ENCODE data around the gene SPAG9.
A peak's percentile ranks its signal among the peaks of the same experiment; 100 is the strongest.

The SPAG9 gene

DNA sequence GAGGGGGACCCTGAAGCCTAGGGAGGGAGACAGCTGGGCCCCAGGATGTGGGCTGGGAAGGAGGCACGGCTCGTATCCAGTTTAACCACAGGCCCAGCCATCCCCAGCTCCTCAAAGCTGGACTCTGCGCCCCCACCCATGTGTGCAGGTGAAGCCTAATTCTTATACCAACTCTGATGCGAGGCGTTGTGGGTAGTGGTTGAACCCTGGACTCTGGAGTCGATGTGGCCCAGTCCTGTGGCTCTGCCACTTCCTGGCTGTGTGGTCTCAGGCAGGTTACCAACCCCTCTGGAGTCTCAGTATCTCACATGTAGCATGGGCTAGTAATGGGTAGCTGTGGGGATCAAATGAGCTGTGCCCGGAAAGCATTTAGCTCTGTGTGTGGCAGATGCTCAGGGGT, 194.1 kb downstream of the SPAG9 start:
- Mint-ChIP-seq H3K27me3 (ENCODE audit: low read depth) (peaks cover 12% of the 10 kb centered on the region), H3K36me3 (ENCODE audit: low read depth) (no peaks in the 10 kb centered on the region), H3K4me3 (no peak overlapping the region), H3K9me3 (no peaks in the 10 kb centered on the region), H3K27ac (no peak overlapping the region), H3K4me1 (peaks cover 52% of the 10 kb centered on the region)
- TF ChIP-seq, protein P1, sequence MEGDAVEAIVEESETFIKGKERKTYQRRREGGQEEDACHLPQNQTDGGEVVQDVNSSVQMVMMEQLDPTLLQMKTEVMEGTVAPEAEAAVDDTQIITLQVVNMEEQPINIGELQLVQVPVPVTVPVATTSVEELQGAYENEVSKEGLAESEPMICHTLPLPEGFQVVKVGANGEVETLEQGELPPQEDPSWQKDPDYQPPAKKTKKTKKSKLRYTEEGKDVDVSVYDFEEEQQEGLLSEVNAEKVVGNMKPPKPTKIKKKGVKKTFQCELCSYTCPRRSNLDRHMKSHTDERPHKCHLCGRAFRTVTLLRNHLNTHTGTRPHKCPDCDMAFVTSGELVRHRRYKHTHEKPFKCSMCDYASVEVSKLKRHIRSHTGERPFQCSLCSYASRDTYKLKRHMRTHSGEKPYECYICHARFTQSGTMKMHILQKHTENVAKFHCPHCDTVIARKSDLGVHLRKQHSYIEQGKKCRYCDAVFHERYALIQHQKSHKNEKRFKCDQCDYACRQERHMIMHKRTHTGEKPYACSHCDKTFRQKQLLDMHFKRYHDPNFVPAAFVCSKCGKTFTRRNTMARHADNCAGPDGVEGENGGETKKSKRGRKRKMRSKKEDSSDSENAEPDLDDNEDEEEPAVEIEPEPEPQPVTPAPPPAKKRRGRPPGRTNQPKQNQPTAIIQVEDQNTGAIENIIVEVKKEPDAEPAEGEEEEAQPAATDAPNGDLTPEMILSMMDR (IDR thresholded peaks at IDR 0.05; ENCODE audit: unreplicated experiment in 3 of 3), result no peak

DNA sequence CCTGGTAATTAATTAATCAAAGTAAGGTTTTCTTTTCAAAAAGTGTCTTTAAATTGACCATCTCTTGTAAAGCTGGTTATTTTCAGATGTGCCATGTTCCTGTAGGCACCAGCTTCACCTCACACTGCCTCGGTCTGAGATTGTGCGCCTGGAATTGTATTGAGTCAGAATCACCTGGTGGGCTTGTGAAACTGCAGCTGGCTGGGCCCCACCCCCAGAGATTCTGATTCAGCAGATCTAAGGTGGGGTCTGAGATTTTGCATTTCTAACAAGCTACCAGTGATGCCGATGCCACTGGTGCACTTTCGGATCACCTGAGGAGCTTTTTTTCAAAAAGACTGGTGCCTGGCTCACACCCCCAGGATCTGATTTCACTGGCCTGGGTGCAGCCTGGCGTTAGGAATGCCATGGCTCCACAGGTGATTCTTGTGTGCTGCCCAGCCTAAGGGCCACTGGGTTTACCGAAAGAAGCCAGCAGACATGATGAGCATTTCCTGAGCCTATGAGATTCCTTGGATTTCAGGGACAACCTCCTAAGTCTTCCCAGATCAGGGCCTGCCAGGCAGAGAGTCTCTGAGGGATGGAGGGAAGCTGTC, 195.3 kb downstream of the SPAG9 start:
- H3K27me3 Mint-ChIP-seq (ENCODE audit: low read depth), result peaks cover 16% of the 10 kb centered on the region
- H3K4me3 Mint-ChIP-seq, result no peak overlapping the region
- peaks cover 49% of the 10 kb centered on the region for H3K4me1 Mint-ChIP-seq
- H3K9me3 Mint-ChIP-seq, result no peaks in the 10 kb centered on the region
- no peaks in the 10 kb centered on the region for H3K36me3 Mint-ChIP-seq (ENCODE audit: low read depth)
- H3K27ac Mint-ChIP-seq, result peak overlapping the region in 1 of 3 experiments; percentile 10
- TF ChIP-seq, protein P1 (IDR thresholded peaks at IDR 0.05; ENCODE audit: unreplicated experiment in 3 of 3), result no peak

DNA sequence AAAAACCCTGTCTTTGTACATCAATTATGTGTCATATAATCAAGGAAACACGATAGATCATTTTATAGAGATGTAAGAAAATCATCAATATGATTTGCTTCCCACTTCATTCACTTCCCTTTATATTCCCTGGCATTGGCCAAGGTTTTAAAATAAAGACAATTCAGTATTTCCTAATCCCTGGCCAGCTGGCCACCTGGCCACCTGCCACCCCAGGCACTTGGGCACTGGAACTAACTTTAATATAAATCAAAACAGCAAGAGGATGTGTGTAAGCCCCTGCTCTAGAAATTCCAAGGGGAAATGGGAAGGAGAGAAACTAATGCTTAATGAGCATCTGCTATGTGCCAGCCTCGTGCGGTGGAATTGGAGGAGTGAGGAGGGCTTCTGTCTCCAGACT, 195.9 kb downstream of the SPAG9 start:
- H3K36me3 Mint-ChIP-seq (ENCODE audit: low read depth), result no peaks in the 10 kb centered on the region
- peaks cover 16% of the 10 kb centered on the region for H3K27me3 Mint-ChIP-seq (ENCODE audit: low read depth)
- no peak overlapping the region for H3K4me3 Mint-ChIP-seq
- H3K9me3 Mint-ChIP-seq, result no peaks in the 10 kb centered on the region
- H3K27ac Mint-ChIP-seq, result peak overlapping the region in 2 of 3 experiments; percentile 6 to 10
- TF ChIP-seq, protein P1 (IDR thresholded peaks at IDR 0.05; ENCODE audit: unreplicated experiment in 3 of 3), result no peak
- H3K4me1 Mint-ChIP-seq, result peaks cover 48% of the 10 kb centered on the region

DNA sequence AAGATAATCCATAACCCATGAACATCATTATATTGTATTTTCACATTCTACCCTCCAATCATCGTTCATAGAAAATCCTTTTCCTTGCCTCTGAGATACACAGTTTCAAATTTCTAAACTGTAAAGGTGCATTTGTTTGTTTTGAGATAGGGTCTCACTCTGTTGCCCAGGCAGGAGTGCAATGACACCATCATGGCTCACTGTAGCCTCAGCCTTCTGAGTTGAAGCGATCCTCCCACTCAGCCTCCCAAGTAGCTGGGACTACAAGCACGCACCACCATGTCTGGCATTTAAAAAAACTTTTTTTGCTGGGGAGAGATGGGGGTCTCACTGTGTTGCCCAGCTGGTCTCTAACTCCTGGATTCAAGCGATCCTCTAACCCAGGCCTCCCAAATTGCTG, 196.4 kb downstream of the SPAG9 start:
- H3K4me1 Mint-ChIP-seq, result peaks cover 51% of the 10 kb centered on the region
- no peaks in the 10 kb centered on the region for H3K9me3 Mint-ChIP-seq
- peak overlapping the region in 1 of 3 experiments; percentile 80 for H3K27ac Mint-ChIP-seq
- no peaks in the 10 kb centered on the region for H3K36me3 Mint-ChIP-seq (ENCODE audit: low read depth)
- TF ChIP-seq, protein P1 (IDR thresholded peaks at IDR 0.05; ENCODE audit: unreplicated experiment in 3 of 3), result no peak
- H3K4me3 Mint-ChIP-seq, result no peak overlapping the region
- peaks cover 18% of the 10 kb centered on the region for H3K27me3 Mint-ChIP-seq (ENCODE audit: low read depth)

DNA sequence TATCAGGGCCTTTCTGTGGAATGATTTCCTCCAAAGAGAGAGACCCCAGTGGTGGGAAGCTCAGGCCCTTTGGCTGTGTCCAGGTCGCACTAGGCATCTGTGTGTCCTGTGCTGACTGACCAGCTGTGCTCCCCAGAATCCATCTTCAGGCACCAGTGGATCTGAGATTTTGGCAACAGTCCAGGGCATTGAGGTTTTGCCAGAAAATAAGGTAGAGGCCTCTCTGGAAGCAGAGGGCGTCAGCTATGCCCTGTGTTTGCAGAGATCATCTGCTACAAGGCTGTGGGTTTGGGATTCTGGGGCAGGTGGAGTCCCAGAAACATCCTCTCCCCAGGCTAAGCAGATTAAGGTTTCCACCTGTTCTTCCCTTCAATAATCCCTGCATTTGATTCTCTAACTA, 197.1 kb downstream of the SPAG9 start:
- peaks cover 54% of the 10 kb centered on the region for H3K4me1 Mint-ChIP-seq
- TF ChIP-seq, protein P1 (IDR thresholded peaks at IDR 0.05; ENCODE audit: unreplicated experiment in 3 of 3), result no peak
- H3K27me3 Mint-ChIP-seq (ENCODE audit: low read depth), result peaks cover 22% of the 10 kb centered on the region
- no peaks in the 10 kb centered on the region for H3K36me3 Mint-ChIP-seq (ENCODE audit: low read depth)
- H3K27ac Mint-ChIP-seq, result peak overlapping the region in 1 of 3 experiments; percentile 80
- H3K9me3 Mint-ChIP-seq, result no peaks in the 10 kb centered on the region
- no peak overlapping the region for H3K4me3 Mint-ChIP-seq

DNA sequence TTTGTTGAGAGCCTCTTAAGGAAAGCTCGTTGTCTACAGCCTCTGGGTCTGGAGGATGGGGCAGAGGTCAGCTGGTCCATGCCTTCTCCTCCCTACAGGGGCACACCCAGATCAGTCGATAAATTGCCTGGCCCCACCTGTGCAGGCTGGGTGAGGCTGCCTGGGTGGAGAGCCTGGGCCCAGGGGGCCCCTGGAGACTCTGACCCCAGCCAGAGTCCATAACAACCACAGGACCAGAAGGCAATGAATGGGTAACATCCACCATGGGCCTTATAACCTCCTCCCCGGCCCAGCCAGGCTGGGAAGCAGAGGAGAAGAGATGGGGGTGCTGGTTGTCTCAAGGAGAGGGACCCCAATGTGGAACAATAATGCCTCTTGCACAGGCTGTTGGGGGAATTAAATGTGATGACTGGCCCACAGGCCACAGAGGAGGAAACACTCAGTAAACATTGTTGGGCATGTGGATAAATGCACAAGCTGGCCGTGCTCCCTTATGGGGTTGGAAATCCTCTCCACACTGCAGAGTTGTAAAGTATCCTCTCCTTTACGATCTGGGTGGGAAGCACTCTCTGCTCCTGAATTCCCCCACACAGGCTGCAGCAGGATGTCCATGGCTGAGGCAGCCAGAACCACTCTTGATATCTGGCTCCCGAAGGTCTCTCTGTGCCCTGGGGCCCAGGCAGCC, 197.8 kb downstream of the SPAG9 start:
- Mint-ChIP-seq H3K9me3 (no peaks in the 10 kb centered on the region), H3K4me3 (no peak overlapping the region), H3K27ac (peak overlapping the region in 1 of 3 experiments; percentile 80), H3K27me3 (ENCODE audit: low read depth) (peaks cover 22% of the 10 kb centered on the region), H3K36me3 (ENCODE audit: low read depth) (no peaks in the 10 kb centered on the region), H3K4me1 (peaks cover 49% of the 10 kb centered on the region)
- TF ChIP-seq, protein P1 (IDR thresholded peaks at IDR 0.05; ENCODE audit: unreplicated experiment in 3 of 3), result no peak

Data from nephron (organoid).